ENCODE measurements around the gene TEAD1. TPM values are rescaled to one million over a fixed set of nuclear protein-coding genes. Genes with fewer than 3 reads are reported as not detected.

The TEAD1 gene
- total and polyA plus RNA-seq, 2 experiments from 2014 or later, result 24.5 to 103 TPM

- TF ChIP-seq REST (IDR thresholded peaks at IDR 0.05; ENCODE audit: unreplicated experiment), result no peak
Measured at GRCh38 chr11:12925520-12925919, 251.3 kb downstream of the TEAD1 start (continued).

- ATAC-seq (no peak), DNase-seq (ENCODE audit: low spot score) (no peak)
- no peaks in the 10 kb centered on the region for H3K27me3 Mint-ChIP-seq (ENCODE audit: insufficient read depth, low read depth, poor library complexity)
- no peak for TF ChIP-seq CREB1 (CRISPR knock-in tag; IDR thresholded peaks at IDR 0.05; ENCODE audit: low read depth)
- TF ChIP-seq JUNB (IDR thresholded peaks at IDR 0.05; ENCODE audit: unreplicated experiment), result no peak
- no peak for TF ChIP-seq REST (IDR thresholded peaks at IDR 0.05; ENCODE audit: unreplicated experiment)
- no peak for TF ChIP-seq ZNF462 (CRISPR knock-in tag; IDR thresholded peaks at IDR 0.05)
- TF ChIP-seq STAT1 (IDR thresholded peaks at IDR 0.05; ENCODE audit: unreplicated experiment), result no peak
- no peak for TF ChIP-seq ETS1 (IDR thresholded peaks at IDR 0.05)
- no peak for TF ChIP-seq POLR2AphosphoS5 (IDR thresholded peaks at IDR 0.05; ENCODE audit: low read depth)
- TF ChIP-seq ZNF331 (CRISPR knock-in tag; IDR thresholded peaks at IDR 0.05; ENCODE audit: low read depth), result no peak
Measured at GRCh38 chr11:12927221-12927620, 253.0 kb downstream of the TEAD1 start.

More at GRCh38 chr11:12927221-12927620, 253.0 kb downstream of the TEAD1 start:
- Histone ChIP-seq H3K4me1 (ENCODE audit: insufficient read depth) (no peaks in the 10 kb centered on the region; the same call in 1 of the 2 replicates), H3K79me2 (replicated peaks; ENCODE audit: insufficient read depth) (no peaks in the 10 kb centered on the region), H3K4me3 (no peak overlapping the region), H3K36me3 (ENCODE audit: insufficient read depth) (0 out of 2 replicates have a peak, but pooled peaks cover 5% of the 10 kb centered on the region), H3K27ac (ENCODE audit: low read depth) (no peak overlapping the region), H3K4me2 (no peak overlapping the region), H3K9me2 (ENCODE audit: insufficient read depth) (no peaks in the 10 kb centered on the region), H3K27me3 (ENCODE audit: insufficient read depth) (no peaks in the 10 kb centered on the region), H2AFZ (no peak overlapping the region), H4K20me1 (replicated peaks; ENCODE audit: insufficient read depth) (no peaks in the 10 kb centered on the region), H3F3A (replicated peaks; ENCODE audit: low read depth) (no peaks in the 10 kb centered on the region)
- Mint-ChIP-seq H3K4me1 (peaks cover 9% of the 10 kb centered on the region; the same call in 2 of the 3 replicates), H3K9me3 (no peaks in the 10 kb centered on the region), H3K4me3 (no peak overlapping the region), H3K27ac (no peak overlapping the region), H3K36me3 (ENCODE audit: low read depth) (peaks cover 18% of the 10 kb centered on the region; the same call in 2 of the 3 replicates)
